GM13977 (cell line): ENCODE data around the gene JOSD2.
"Not testable (repeated sequence)": the region's sequence is repeated elsewhere in the genome, so short reads cannot be mapped to it uniquely, and the experiment has no call there.

Source experiments
- DNase-seq: peaks from one replicate; pipeline ENCODE4 v3.0.0; 2012; ENCODE audit warnings: low spot score
- CTCF ChIP-seq: IDR thresholded peaks from 2 replicates; pipeline ENCODE4 v1.5.1; 2012; ENCODE audit warnings: mild to moderate bottlenecking, control low read depth; ENCODE audit not compliant: insufficient read depth; ENCODE audit errors: extremely low read depth, missing control alignments
- in situ Hi-C: fragments of 300-500 bp; cut with MboI; formaldehyde crosslinking; loops from one replicate; pipeline ENCODE4 v1.12.0; 2022; ENCODE audit warnings: low sequenced_read_pairs, low pct_unique_long_range_greater_than_20kb, mixed read lengths, inconsistent platforms; ENCODE audit not compliant: unreplicated experiment

The JOSD2 gene

DNA sequence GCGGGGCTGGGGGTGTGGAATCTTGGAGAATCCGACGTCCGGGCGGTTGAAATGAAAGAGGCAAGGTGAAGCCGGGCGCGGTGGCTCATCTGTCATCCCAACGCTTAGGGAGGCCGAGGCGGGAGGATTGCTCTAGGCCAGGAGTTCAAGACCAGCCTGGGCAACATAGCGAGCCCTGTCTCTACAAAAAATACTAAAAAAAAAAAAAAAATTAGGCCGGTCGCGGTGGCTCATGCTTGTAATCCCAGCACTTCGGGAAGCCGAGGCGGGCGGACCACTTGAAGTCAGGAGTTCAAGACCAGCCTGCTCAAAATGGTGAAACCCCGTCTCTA, 34.1 kb downstream of the JOSD2 start:
- no peak for TF ChIP-seq CTCF
- DNase-seq = no peak
- in situ Hi-C loops = no loop called here

DNA sequence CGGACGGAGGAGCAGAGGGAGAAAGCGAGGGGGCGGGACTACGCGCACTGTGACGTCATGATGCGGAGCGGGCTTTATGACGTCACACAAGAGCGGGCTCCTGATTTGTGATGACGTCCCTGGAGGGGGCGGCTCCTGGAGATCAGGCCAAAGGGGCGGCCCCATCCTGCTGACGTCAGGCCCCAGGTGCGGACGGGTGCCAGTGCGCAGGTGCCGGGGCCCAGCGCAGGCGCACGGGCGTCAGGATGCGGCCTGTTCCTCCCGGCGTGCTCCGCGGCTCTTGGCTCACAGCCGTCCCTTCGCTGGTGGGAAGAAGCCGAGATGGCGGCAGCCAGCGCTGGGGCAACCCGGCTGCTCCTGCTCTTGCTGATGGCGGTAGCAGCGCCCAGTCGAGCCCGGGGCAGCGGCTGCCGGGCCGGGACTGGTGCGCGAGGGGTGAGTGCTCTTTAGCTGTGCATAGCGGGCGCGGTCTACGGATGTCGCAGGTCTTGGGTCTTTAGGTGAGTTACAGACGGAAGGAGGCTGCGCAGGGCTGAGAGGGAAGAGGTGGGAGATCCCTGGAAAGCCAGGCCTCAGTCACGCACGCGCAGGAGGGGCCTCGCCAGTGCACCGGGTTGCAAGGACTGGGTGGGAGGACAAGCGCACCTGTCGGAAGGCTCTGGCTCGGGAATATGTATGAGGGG, 34.6 kb downstream of the JOSD2 start, which contains the start of the genes EMC10 and GARIN5A:
Gene EMC10 (plus strand): TSS at position 284 of the 683 bp plus-strand sequence. CDS start 38 bp downstream, at position 322.
Gene GARIN5A (minus strand): TSS at position 625 of the 683 bp plus-strand sequence. CDS start 460 bp downstream, at position 165.
- in situ Hi-C loops = no loop called here
- peak; percentile 100 for DNase-seq
- TF ChIP-seq CTCF = no peak

DNA sequence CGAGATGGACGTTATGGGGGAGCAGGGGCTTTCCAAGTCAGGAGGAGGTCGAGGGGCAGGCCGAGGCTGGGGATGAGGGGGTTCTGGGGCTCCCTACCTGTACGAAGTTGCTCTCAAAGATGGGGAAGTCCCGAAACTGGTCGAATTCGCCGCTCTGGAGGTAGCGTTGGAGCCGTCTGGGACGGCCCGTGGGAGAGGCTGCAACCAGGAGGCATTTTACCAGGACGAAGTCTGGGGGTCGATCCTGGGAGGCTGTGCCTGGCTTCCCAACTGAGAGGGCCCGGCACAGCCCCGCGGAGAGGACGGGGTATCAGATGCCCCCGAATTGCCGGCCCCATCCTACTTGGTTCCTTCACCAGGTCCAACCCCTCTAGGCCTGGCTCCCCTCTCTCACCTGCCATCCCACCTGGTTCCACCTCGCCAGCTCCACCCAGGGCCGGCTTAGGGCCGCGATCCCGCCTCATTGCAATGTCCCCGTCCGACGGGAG, 35.2 kb downstream of the JOSD2 start:
- DNase-seq = no peak
- in situ Hi-C loops = no loop called here
- no peak for TF ChIP-seq CTCF

- no peak for TF ChIP-seq CTCF
- DNase-seq = no peak
Measured at GRCh38 chr19:50475101-50475568, 35.9 kb downstream of the JOSD2 start.

DNA sequence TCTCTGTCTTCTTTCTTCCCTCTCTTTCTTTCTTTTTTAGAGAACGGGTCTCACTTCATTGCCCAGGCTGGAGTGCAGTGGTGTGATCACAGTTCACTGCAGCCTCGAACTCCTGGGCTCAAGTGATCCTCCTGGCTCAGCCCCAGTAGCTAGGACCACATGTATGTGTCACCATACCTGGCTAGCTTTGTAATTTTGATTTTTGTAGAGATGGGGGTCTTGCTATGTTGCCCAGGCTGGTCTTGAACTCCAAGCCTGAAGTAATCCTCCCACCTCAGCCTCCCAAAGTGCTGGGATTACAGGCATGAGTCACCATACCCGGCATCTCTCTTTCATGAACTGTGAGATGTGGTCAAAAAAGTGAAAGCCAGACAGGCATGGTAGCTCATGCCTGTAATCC, 37.7 kb downstream of the JOSD2 start:
- DNase-seq, in situ Hi-C loops: not testable (repeated sequence)

More at GRCh38 chr19:50475101-50475568, 35.9 kb downstream of the JOSD2 start:
- in situ Hi-C loops = no loop called here

- TF ChIP-seq CTCF = no peak
- in situ Hi-C loops = no loop called here
- DNase-seq = no peak
Measured at GRCh38 chr19:50468818-50469217, 42.2 kb downstream of the JOSD2 start.

DNA sequence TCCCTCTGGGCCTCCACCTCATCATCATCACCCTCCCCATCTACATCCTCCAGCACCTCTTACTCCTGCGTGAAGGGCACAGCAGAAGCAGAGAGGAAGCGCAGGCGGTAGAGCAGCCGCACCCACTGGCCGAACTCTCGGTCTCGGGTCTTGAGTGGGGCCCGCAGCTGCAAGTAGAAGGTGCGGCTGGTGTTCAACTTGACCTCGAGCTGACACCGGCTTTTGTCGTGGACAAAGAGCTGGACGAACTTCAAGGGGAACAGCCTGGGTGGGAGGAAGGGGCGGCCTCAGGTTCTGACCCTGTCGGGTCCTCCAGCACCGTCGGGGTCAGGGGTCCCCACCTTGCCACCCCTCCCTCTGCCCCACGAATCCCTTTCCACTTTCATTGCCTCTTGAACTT, 43.4 kb downstream of the JOSD2 start:
- no peak for DNase-seq
- TF ChIP-seq CTCF = no peak
- in situ Hi-C loops = no loop called here
